T47D (cell line): Measurements from ENCODE around the gene ADCY5.

Experiments
- DNase-seq, 2 experiments: peaks; one replicate each; pipeline versions ENCODE4 v3.0.0 to v3.0.0-alpha.2; 2011 to 2012; ENCODE audit warnings: low read depth in 1 of 2, low spot score in 1 of 2
- JUND ChIP-seq: IDR thresholded peaks from 2 replicates; pipeline ENCODE4 v1.6.1; 2012; ENCODE audit warnings: low read depth
- in situ Hi-C: cut with HindIII; loops from 2 replicates; pipeline ENCODE4 v1.10.0; 2016; ENCODE audit warnings: low sequenced_read_pairs, low pct_unique_long_range_greater_than_20kb

The ADCY5 gene

DNA sequence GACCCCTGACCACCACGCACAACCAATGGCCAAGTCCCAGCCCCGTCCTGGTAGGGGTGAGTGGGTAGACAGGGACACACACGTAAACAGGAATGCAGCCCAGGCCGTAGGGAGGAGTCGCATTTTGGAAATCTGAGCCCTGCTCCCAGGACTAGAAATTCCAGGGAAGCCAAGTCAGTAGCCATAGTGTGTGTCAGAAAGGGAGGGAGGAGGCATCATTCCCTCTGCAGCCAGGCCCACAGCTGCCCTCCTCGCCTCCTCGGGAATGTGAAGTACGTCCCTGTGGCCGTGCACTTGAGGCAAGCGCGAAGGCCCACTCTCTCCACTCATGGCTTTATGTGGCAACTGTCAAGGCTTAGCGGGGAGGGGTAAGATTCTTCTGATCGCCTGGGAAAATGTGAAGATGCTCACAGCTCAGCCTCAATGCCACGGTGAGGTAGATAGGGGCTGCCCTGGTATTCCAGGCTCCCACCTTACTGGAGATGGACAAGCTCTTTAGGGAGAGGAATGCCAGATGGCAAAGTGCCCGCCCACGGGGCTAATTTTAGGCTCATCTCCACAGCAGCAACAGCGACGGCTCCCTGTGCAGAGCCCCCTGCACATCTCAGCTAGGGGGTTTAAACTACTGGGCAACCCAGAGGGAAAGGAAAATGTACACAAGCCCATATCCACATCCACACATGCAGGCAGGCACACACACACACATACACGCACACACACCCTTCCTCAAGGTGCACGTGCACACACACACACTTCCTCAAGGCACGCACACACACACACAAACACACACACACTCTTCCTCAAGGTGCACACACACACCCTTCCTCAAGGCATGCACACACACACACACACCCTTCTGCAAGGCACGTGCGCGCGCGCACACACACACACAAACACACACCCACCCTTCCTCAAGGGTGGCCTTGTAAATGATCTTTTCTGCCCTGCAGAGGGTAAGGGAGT lies 65.5 kb downstream of the ADCY5 start:
- in situ Hi-C loops, result no loop called here
- no peak for DNase-seq
- no peak for TF ChIP-seq JUND

DNA sequence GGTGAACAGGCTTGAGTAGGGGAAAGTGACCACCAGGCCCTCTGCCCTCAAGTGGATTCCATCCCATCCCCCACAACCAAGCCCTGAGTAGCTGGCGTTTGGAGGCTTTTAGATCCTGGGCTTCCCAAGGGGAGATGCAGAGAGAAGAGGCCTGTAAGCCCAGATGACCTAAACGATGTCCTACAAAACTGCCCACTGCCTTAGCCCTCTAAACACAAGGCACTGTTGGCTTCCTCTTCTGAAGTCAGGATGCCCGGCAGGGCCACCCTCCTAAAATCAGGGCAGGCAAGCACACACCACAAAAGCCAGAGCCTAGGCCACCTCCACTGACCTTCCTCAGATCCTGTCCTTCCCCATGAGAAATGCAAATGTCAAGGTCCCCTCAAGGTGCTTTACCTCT lies 68.6 kb downstream of the ADCY5 start:
- DNase-seq, result no peak
- in situ Hi-C loops, result no loop called here
- TF ChIP-seq JUND, result no peak

DNA sequence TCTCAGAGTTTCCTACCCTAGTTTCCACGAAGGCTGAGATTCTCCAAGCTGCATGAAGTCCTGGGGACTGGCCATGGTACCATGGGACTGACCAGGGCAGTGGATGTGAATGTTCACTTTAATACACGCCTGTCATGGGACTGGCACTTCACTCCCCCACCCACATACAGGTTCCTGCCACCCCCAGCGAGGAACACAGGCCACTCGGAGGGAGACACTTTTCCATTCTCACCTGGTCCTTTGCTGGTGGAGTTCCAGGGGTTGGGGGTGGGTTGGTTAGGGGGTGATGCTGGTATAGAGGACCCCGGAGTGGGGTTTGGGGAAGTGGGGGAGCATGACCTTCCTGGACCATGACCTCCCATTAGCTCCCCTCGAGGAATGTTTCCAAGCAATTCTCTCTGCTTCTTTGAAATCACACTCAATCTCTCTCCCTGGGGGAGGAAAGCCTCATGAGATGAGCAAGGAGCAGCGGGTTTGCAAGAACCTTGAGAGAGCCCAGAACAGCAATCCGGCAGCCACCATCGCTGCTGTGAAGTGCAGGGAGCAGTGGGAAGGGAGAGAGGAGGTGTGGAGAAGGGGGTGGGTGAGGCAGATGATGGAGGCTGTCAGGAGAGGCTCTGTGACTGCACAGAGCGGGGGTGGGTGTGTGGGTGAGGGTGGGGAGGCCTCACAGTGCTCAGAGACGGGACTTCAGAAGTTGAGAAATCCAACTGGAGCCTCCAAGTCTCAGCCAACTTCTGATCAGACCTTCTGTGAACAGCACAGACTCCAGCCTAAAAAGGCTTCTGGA lies 69.7 kb downstream of the ADCY5 start:
- in situ Hi-C loops, result no loop called here
- no peak for DNase-seq
- no peak for TF ChIP-seq JUND

DNA sequence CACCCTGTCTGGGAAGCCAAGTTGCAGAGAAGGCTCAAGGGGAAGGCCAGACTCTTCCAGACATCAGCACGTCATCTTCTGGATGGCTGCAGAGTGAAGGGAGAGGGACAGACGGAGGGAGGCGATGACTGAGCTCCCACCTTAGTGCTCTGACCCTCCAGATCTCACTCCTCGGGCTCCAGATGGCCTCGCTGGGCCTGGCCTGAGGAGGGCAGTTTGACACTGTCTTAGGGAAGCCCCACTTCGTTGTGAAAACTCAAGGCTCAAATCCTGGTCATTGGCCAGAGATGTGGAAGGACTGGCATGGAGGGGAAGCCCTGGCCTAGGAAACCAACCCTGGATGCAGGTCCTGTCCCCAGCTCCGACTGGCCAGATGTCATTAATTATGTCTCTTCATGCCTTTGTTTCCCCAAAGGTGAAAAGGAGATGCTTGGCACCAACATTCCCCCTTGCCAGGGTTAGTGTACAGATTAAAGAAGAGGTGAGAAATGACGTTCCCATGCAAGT lies 70.4 kb downstream of the ADCY5 start:
- TF ChIP-seq JUND, result no peak

DNA sequence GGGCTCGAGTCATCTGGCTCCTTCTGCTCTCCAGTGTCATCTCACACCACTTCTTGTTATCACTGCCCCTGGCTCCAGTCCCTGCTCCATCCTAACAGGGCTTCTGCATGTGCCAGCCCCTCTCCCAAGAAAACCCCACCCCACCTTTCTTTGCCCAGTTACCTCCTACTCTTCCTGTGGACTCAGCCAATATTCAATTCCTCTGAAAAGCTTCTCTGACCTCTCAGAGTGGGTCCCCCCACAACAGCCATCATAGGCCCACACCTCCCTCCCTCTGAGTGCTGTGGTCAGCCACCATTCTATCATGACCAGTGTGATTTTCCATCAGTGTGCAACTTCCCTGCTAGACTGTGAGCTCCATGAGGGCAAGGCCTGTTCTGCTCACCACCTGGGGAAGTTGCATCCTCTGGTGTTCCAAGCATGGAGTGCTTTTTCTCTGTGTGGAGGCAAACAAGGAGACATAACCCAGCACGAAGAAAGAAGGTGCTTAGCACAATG lies 71.6 kb downstream of the ADCY5 start:
- in situ Hi-C loops, result no loop called here
- no peak for TF ChIP-seq JUND
- DNase-seq, result no peak

More for the DNA sequence above, 70.4 kb downstream of the ADCY5 start:
- in situ Hi-C loops, result no loop called here
- DNase-seq, result no peak

DNA sequence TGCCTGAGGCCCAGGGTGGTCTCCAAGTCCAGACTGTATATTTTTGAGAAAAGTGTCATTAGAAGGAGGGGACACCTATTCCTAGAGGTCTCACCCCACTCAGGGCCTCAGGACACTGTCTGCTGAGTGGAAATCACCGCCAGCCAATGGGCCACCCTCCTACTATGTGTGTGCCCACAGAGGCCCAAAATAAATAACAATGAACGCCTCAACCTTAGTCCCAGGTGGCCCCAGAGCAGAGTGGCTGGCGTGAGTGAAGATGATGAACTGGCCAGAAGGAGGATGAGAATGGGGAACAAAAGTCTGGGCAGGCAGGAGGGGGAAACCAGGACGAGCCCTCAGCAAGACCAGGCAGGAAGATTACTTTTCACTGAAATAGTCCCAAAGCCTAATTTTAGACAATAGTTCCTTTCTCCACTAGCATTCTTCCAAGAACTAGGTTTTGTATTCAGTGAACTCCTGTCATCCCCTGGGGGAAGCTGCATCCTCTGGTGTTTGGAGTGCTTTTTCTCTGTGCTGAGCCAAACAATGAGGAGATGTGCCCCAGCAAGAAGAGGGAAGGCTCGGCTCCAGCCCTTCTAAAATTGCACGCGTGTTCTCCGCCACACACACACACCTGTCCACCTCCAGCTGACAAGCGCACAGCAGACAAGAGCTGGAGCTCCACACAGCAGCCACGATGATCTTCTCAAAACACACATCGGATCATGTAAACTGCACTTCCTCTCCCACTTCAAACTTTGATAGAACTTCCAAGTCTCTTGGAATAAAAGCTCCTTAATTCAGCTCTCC lies 72.2 kb downstream of the ADCY5 start:
- DNase-seq, result no peak
- in situ Hi-C loops, result no loop called here

DNA sequence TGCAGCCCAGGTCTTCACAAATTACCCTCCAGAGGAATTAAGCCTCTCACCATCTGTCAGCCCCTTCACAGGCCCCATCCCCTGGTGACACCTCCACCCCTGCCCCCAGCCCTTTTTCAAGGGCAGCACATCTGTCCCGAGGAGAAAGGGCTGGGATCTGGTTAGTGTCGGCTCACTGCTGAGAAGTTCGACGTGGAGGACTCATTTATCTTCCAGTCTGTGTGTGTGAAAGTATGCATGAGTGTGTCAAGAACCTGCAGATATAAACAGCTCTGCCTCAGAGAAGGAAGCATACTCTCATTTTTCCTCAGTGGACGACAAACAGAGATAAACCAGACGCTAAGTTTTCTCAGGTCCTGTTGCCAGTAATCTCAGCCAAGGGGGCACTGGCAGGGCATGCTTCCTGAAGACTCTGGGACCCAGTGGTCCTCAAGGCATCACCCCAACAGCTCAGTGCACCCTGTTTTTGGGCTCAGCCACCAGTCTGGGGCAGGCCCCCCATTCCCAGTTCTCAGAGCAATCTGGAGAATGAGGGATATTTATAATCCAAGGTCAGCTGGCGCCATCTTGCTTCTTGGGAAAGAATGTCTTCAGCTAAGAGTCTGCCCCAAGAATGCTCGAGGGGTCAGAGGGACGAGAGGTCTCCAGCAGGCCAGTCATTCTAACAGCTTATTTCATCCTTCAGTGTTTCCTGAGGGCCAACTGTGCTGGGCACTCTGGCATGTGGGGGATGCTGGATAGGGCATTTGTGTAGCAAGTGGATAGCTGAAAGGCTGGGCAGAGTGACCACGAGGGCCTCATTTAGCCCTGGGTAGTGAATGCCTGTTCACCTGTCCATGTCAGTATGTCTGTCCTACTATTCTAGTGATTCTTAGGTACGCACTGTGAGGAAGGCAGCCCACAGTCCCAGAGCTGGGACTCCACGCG lies 73.6 kb downstream of the ADCY5 start:
- no peak for TF ChIP-seq JUND
- DNase-seq, result no peak
- in situ Hi-C loops, result no loop called here

More for the DNA sequence above, 72.2 kb downstream of the ADCY5 start:
- no peak for TF ChIP-seq JUND

DNA sequence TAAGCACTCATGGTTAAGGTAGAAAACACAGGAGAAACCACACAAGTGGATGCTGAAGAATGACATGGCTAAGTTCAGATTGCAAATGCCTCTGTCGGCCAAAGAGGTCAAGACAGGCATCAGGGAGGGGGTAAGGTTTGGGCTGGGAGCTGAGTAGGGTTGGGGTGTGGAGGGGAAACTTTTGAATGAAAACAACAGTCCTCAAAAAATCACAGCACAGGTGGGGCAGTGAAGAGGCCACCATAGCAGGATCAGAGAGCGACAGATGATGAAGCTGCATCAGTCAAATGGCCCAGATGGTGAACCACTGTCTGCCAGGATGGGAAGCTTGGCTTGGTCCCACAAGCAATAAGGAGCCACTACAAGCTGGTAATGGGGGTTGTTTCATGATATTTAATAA lies 74.9 kb downstream of the ADCY5 start:
- DNase-seq, result no peak
- no peak for TF ChIP-seq JUND
- in situ Hi-C loops, result no loop called here

DNA sequence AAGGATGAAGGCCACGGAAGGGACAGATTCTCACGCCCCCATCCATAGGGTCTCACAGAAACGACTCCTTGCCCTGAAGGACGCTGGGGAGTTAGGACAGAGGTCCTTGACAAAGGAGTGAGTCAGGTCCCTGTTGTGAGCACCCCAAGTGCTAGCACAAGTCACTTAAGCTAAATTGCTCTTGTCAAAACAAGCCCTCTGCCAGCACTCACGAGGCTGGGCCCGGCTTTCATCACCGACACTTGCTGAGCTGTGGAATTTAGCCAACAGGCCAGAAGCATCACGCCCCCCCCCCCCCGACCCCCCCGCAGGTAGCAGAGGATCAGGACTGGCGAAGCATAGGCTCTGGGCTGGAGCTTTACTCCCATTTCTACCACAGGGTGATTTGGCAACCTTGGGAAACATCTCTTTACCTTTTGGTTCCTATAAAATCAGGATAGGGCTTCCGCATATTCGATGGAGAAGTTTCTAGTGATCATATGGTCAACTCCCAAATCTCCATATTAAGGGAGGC lies 75.4 kb downstream of the ADCY5 start:
- TF ChIP-seq JUND, result no peak
- in situ Hi-C loops, result no loop called here

DNA sequence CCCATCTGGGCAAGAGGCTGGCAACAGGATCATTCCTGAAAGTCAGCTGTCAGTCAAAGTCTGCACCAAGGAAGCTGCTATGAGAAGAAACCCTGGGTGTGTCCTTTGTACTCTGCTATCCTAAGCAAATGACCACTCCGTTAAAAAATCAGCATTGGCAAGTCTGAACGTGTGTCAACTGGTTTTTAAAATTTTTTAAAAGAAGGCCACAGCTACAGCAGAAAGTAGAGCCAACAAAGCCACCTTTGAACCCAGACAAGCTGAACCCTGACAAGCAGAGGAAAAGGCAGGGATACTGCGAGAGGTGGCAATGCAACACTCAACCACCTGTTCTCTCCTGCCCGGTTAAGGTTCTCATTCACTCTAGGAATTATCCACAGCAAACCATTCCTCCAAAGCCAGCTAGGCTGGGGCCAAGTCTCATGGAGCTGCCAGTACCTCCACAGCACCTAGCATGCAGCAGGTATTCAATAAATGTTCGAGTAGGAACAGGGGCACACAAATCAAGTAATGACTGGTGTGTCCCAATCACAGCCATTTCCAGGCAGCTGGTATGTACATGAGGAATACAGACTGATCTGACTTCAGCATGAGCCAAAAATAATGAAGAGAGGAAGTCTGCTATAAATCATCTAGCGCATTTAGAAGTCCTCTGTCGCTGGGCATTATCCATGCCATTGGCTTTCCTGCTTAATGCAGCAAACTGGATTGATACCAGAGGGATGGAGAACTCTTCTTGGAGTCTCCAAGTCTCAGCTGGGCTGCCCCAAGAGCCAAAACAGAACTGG lies 76.0 kb downstream of the ADCY5 start:
- no peak for TF ChIP-seq JUND
- in situ Hi-C loops, result no loop called here
- no peak for DNase-seq

More for the DNA sequence above, 75.4 kb downstream of the ADCY5 start:
- no peak for DNase-seq
